Stimulated activated naive CD8-positive, alpha-beta T cell treated with anti-CD3 and anti-CD28 coated beads, Interleukin-15, amount 100 ng/mL, for 72 hours (primary cell): ENCODE results near the gene FARP1.

Experiments
- ATAC-seq: fragments of 150-1000 bp; cut with Tn5 transposase; 2 replicates; pipeline ENCODE4 v1.10.0; 2021; ENCODE audit warnings: mild to moderate bottlenecking, moderate library complexity
- DNase-seq, 2 donors: peaks; one replicate each; pipeline ENCODE4 v3.0.0; 2021 to 2022
- H3K27ac Mint-ChIP-seq, 2 donors: one replicate each; pipeline ENCODE4 v1.8.0; 2022; ENCODE audit warnings: mild to moderate bottlenecking in 2 of 2, mixed read lengths in 2 of 2, moderate library complexity in 2 of 2
- H3K27me3 Mint-ChIP-seq: one replicate; pipeline ENCODE4 v1.8.0; 2022; ENCODE audit warnings: mixed read lengths
- H3K4me1 Mint-ChIP-seq: one replicate; pipeline ENCODE4 v1.8.0; 2022; ENCODE audit warnings: mild to moderate bottlenecking, mixed read lengths
- H3K4me3 Mint-ChIP-seq, 2 donors: one replicate each; pipeline ENCODE4 v1.8.0; 2022; ENCODE audit warnings: mild to moderate bottlenecking in 2 of 2, mixed read lengths in 2 of 2, moderate library complexity in 1 of 2
- H3K9me3 Mint-ChIP-seq, 2 donors: one replicate each; pipeline ENCODE4 v1.8.0; 2022; ENCODE audit warnings: mixed read lengths in 2 of 2

FARP1 gene

DNA sequence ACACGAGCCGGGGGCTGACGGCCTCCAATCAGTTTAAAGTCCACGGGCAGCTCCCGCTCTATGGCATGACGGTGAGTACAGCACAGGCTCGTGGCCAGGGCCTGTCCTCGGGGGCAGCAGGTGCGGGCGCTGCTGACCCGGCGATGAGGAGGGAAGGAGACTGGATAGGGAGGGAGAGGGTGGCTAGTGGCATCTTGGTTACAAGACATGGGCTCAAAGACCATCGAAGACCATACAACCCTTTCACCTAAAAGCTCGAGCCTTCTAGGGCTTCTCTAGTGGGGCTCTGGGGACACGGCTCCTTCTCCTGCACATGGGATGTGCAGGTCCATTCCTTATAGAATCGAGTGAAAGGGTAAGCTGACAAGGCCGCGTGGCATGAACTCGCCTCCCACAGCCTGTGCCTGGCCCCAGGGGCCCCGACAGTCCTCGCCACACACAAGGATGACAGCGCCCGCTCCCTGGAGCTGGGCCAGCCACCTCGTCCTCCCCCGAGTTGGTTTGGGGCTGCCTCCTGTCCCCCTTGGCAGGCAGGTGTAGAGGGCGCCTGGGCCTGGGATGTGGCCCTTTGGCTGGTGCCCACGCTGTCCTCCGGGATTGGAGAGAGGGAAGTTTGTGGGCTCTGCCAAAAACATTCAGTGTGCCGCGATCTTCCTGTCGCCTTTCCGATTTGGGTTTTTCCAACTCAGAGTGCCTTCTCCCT, 296.4 kb downstream of the FARP1 start:
- DNase-seq (no peak), ATAC-seq (no peak)
- H3K27ac Mint-ChIP-seq = peak overlapping the region in 1 of 2 donors; percentile 48

DNA sequence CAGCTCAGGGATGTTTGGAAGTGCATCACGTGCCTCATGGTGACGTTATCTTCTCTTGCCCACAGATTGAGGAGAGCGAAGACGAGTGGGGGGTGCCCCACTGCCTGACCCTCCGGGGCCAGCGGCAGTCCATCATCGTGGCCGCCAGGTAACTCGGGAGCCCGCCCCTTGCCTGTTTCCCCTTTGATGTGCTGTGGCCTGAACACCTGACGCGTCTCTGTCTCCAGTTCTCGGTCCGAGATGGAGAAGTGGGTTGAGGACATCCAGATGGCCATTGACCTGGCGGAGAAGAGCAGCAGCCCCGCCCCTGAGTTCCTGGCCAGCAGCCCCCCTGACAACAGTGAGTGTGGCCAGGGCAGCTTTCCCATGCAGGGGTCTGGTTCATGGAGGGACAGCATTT, 297.0 kb downstream of the FARP1 start:
- no peak for DNase-seq
- no peak for ATAC-seq
- H3K27me3 Mint-ChIP-seq = no peaks in the 10 kb centered on the region
- H3K4me1 Mint-ChIP-seq = peaks cover 15% of the 10 kb centered on the region
- no peak overlapping the region for H3K27ac Mint-ChIP-seq
- no peaks in the 10 kb centered on the region for H3K9me3 Mint-ChIP-seq
- H3K4me3 Mint-ChIP-seq = no peak overlapping the region

More for the DNA sequence above, 296.4 kb downstream of the FARP1 start:
- peaks cover 15% of the 10 kb centered on the region for H3K4me1 Mint-ChIP-seq
- no peaks in the 10 kb centered on the region for H3K27me3 Mint-ChIP-seq
- H3K9me3 Mint-ChIP-seq = no peaks in the 10 kb centered on the region
- H3K4me3 Mint-ChIP-seq = no peak overlapping the region

DNA sequence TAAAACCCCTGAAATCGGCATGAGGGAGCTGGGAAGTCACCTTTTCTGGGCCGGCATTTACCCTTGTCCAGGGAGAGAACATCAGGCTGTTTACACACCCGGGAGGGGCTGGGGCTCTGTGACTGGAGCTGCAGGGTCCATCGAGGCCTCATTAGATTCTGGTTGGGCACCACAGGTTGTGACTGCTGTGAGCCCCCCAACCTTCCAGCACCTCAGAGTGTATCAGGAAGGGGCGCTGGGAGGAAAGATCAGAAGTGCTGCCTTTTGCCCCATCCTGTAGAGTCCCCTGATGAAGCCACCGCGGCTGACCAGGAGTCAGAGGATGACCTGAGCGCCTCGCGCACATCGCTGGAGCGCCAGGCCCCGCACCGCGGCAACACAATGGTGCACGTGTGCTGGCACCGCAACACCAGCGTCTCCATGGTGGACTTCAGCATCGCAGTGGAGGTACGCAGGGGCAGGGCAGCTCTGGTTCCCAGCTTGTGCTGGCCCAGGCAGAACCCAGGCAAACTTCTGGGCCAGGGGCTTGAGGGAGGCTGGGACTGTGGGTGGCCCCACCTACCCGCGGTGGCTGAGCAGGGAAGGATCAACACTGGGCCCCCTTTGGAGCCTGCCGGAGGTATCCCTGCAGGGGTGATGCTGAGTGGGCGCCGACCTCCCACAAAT, 297.6 kb downstream of the FARP1 start:
- no peak overlapping the region for H3K27ac Mint-ChIP-seq
- H3K9me3 Mint-ChIP-seq = no peaks in the 10 kb centered on the region
- no peak for DNase-seq
- H3K4me1 Mint-ChIP-seq = peaks cover 21% of the 10 kb centered on the region
- no peaks in the 10 kb centered on the region for H3K27me3 Mint-ChIP-seq
- no peak for ATAC-seq
- H3K4me3 Mint-ChIP-seq = no peak overlapping the region

DNA sequence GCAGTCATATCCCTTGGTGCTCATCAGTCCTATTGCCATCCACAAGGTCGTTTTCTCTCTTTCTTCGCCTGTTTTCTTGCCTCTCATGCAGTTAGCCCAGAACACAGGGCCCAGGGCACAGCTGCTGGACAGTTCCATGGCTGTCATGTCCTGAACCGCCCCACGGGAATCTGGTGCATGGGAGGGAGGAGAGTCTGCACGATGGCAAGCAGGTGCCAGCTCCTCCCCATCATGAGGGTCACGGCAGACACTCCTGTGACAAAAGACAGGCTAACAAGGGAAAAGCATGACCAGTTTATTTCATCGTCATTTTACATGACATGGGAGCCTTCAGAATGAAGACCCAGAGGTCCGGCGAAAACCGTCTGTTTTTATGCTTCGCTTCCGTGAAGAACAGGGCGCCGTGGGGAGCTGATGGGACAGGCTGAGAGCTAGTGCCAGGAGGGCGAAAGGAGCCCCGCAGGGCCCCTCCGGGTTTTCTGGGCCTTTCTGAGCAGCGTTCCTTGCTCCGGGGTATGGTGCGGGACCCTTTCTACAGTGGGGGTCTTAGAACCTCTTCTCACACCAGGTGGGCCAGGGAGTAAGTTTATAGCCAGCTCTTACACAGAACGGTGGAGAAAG, 298.3 kb downstream of the FARP1 start:
- Mint-ChIP-seq H3K9me3 (no peaks in the 10 kb centered on the region), H3K4me3 (no peak overlapping the region), H3K4me1 (peaks cover 28% of the 10 kb centered on the region), H3K27ac (no peak overlapping the region), H3K27me3 (no peaks in the 10 kb centered on the region)
- ATAC-seq = no peak
- no peak for DNase-seq

DNA sequence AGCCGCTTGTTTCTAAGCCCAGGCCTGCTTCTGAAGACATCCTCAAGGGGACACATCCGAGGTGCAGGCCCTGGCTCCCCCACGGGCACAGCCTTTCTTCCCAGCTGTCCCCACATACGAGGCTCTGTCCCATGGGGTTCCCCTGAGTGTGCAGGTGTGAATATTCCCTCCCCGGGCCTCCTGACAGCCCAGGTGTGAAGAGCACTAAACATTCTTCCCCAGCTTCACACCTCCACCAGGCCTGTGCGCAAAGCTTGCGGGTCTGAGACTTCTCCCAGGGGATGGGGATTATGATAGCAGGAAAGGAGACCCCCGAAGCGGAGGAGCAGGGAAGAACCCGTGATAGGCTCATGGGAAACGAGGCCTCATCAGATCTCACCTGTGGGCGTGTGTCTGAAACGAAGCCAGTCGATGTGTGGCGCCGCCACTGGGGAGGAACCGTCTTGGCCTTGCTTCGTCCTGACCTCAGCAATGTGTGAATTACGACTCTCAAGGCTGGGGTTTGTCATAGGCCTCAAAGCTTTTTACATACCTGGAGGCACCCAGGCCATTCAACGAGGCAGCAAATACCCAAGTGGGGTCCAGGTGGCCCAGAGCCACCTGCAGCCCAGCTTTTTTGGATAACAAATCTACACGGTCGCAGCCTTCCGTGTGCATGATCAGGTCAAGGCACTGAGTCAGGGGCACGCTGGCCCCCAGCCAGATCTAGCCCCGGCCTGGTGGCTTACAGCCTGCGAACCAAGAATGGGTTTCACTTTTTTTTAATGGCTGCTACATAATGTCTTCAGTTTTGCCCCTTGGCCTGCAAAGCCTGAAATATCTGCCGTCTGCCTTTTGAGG, 299.7 kb downstream of the FARP1 start:
- peak overlapping the region in 1 of 2 donors; percentile 48 for H3K27ac Mint-ChIP-seq

DNA sequence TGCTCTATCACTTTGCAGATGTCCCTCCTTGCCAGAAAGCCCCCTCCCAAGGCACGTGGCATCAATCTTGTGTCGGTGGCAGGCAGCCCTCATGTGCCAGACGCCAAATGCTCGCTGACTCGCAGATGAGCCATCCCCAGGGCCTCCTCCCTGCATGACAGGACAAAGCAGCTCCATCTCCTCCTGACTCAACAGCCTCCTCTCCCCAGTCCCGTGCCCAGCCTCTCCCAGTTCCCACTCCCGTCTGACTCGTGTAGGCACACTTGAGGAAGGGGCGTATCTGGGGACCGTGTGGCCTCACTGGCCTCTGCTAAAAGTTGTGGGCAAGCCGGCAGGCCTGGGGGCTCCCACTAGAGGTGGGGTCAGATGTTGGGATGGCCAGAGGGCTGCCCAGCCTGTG, 300.4 kb downstream of the FARP1 start:
- no peak for DNase-seq
- Mint-ChIP-seq H3K4me3 (peak overlapping the region in 1 of 2 donors; percentile 42), H3K4me1 (peaks cover 35% of the 10 kb centered on the region), H3K27ac (peak overlapping the region in 1 of 2 donors; percentile 71), H3K9me3 (no peaks in the 10 kb centered on the region), H3K27me3 (no peaks in the 10 kb centered on the region)
- no peak for ATAC-seq

More for the DNA sequence above, 299.7 kb downstream of the FARP1 start:
- H3K4me1 Mint-ChIP-seq = peaks cover 35% of the 10 kb centered on the region
- no peak for ATAC-seq
- DNase-seq = no peak
- no peaks in the 10 kb centered on the region for H3K27me3 Mint-ChIP-seq
- H3K9me3 Mint-ChIP-seq = no peaks in the 10 kb centered on the region
- H3K4me3 Mint-ChIP-seq = peak overlapping the region in 1 of 2 donors; percentile 42

DNA sequence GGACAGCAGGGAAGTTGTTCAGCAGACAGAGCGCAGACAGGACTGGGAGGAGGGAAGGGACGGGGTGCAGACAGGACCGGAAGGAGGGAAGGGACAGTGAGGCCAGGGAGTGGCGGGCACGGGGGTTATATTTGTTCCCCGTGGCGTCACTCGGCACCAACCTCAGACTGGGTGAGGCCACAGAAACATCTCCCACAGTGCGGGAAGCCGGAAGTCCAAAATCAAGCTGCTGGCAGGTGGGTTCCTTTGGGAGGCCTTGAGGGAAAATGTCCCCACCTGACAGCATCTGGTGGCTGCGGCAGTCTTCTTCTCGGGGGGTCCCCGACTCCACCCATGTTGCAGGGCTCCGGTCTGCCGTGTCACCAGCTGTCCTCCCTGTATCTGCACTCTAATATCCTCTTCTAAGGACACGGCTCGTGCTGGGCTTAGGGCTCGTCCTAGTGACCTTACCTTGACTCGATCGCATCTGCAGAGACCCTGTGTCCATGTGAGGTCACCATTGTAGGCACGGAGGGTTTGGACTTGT, 301.0 kb downstream of the FARP1 start:
- Mint-ChIP-seq H3K9me3 (no peaks in the 10 kb centered on the region), H3K27ac (peak overlapping the region in 1 of 2 donors; percentile 89), H3K27me3 (no peaks in the 10 kb centered on the region), H3K4me1 (peaks cover 35% of the 10 kb centered on the region), H3K4me3 (no peak overlapping the region)
- no peak for DNase-seq
- no peak for ATAC-seq

DNA sequence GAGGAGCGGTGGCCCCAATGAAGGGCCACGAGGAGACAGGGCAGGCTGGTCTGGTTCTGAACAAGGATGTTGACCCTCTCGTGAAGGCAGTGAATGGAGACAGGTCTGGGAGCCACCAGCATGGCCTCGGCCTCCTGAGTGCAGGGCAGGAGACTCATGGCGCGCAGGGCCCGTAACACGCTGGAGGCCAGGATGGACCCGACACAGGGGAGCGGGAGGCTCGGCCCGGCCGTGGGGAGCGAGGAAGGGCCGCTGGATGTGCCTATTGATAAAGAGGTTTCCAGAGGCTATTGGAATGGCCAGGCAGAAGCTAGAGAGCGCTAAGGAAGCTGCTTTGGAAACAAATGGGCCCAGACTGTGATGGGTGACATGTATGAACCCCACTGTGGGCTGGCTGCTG, 301.5 kb downstream of the FARP1 start:
- ATAC-seq = no peak
- no peak for DNase-seq
- Mint-ChIP-seq H3K4me3 (no peak overlapping the region), H3K4me1 (peaks cover 35% of the 10 kb centered on the region), H3K9me3 (no peaks in the 10 kb centered on the region), H3K27ac (peak overlapping the region in 1 of 2 donors; percentile 89), H3K27me3 (no peaks in the 10 kb centered on the region)

DNA sequence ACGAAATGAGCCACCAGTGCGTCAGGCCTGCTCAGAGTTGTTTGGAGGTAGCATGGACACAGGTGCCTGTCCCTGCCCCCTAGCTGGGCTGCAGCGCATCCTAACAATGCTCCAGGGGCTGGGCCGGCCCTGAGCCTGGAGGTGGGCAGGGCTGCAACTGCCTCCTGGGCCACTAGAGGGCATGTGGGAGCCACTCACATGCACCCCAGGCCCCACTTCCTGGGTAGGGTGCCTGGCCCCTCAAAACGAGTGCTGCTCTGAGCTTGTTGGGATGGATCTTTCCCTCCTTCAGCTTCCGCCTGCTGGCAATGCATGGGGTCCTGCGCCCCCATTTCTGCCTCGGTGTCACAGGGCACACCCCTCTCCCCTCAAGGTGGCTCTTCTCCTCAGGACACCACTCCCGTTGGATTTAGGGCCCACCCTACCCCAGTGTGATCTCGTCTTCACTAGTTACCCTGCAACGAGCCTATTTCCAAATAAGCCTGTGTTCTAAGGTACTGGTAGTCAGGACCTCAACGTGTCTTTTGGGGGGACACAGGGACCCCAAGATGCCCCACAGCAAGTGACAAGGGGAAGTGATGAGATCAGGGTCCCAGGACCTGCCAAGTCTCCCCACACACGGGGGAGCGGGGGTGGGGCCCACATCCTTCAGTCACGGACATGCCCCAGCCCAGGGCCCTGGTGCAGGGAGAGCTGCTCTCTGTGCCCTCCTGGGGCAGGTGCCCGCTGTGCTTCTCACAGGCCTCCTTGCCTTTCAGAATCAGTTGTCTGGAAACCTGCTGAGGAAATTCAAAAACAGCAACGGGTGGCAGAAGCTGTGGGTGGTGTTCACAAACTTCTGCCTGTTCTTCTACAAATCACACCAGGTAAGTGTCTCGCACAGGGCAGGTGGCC, 302.7 kb downstream of the FARP1 start:
- Mint-ChIP-seq H3K4me3 (peak overlapping the region; percentile 21 to 29), H3K9me3 (no peaks in the 10 kb centered on the region), H3K27ac (peak overlapping the region; percentile 82 to 85), H3K27me3 (no peaks in the 10 kb centered on the region), H3K4me1 (peaks cover 37% of the 10 kb centered on the region)
- ATAC-seq (peak; percentile 90), DNase-seq (peak; percentile 79 to 81)

DNA sequence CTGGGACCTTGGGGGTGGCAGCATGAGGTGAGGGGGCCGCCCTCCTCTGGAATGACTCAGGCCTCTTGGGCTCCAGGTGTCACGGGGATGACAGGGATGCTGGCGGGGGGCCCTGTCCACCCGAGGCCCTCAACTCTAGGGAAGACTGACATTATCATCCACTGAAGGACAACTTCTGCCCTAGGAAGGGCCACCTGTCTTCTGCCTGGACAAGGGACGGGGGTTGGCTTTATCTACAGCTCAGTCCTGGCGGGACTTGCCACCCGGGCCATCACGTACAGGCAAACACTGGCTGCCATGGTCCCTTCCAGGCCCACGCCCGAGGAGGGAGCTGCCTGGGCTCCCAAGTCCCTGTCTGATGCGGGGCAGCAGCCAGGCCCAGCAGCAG, 303.3 kb downstream of the FARP1 start:
- Mint-ChIP-seq H3K27ac (peak overlapping the region; percentile 85 to 86), H3K9me3 (no peaks in the 10 kb centered on the region), H3K4me1 (peaks cover 42% of the 10 kb centered on the region), H3K4me3 (no peak overlapping the region), H3K27me3 (no peaks in the 10 kb centered on the region)
- ATAC-seq (peak; percentile 14), DNase-seq (no peak)

DNA sequence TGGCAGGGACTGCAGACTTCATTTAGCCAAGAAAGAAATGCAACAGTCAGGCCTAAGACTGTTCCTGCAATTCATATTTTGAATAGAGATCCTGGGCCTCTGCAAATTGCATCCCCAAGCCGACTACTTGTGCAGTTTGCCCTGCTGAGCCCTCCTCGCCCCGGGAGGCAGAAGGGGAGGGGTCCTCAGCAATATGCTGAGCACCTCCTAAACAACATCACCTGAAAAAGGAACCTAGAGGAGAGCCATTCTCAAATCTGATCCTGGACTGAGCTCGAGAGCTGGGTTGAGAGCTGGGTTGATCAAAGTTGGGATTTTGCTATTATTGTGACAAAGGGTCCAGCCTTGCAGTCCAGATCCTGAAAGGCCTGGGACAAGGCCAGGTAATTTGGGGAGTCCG, 304.2 kb downstream of the FARP1 start:
- Mint-ChIP-seq H3K4me1 (peaks cover 40% of the 10 kb centered on the region), H3K9me3 (no peaks in the 10 kb centered on the region), H3K27me3 (no peaks in the 10 kb centered on the region), H3K27ac (peak overlapping the region in 1 of 2 donors; percentile 86), H3K4me3 (no peak overlapping the region)
- ATAC-seq (no peak), DNase-seq (no peak)

DNA sequence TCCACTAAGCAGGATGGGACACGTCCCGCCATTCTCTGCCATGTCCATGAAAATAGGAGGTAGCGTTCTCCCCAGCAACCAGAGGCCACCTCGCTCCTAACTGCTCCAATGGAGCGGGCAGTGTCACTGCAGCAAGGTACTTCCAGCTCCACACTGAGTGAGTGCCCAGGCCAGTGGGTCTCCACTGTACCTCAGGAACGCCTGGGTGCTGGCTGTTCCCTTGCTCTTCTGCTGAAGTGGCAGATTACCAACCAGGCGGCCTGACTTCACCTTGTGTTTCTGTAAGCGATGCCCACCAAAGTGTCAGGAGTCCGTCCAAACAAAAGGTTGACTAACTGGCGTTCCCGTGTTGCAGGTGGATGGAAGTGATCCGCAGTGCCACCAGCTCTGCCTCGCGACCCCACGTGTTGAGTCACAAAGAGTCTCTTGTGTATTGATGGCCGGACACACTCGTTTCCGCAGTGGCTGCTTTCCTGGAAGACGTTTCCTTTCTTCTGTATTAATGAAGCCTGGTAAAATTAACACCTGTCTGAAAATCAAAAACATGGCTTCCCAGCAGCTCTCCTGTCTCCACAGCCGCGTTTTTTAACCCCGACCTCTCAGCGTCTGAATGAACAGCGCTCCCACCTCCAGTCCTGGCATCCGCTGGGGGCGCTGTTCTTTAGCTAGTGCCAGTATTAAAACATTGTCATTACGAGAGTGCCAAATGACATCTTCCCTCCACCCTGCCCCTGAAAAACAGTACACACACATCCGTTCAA, 305.2 kb downstream of the FARP1 start:
- no peaks in the 10 kb centered on the region for H3K9me3 Mint-ChIP-seq
- ATAC-seq (no peak), DNase-seq (no peak)
- no peaks in the 10 kb centered on the region for H3K27me3 Mint-ChIP-seq
- peak overlapping the region in 1 of 2 donors; percentile 87 for H3K27ac Mint-ChIP-seq
- H3K4me3 Mint-ChIP-seq = no peak overlapping the region
- peaks cover 36% of the 10 kb centered on the region for H3K4me1 Mint-ChIP-seq

DNA sequence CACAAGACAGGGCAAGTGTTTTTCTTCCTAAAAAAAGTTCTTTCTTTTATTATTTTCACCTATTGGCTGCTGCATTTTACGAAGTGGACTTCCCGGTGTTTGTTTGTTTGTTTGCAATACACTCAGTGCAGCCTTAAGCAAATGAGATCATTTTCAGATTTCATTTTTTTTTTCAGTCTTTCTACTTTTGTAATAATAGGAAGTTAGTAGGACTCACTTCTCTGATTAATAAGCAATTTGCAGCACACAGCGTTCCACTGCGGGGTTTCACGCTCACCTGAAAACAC, 305.7 kb downstream of the FARP1 start:
- H3K27me3 Mint-ChIP-seq = no peaks in the 10 kb centered on the region
- no peaks in the 10 kb centered on the region for H3K9me3 Mint-ChIP-seq
- DNase-seq (no peak), ATAC-seq (no peak)
- H3K4me1 Mint-ChIP-seq = peaks cover 36% of the 10 kb centered on the region
- H3K4me3 Mint-ChIP-seq = no peak overlapping the region
- H3K27ac Mint-ChIP-seq = peak overlapping the region in 1 of 2 donors; percentile 87

DNA sequence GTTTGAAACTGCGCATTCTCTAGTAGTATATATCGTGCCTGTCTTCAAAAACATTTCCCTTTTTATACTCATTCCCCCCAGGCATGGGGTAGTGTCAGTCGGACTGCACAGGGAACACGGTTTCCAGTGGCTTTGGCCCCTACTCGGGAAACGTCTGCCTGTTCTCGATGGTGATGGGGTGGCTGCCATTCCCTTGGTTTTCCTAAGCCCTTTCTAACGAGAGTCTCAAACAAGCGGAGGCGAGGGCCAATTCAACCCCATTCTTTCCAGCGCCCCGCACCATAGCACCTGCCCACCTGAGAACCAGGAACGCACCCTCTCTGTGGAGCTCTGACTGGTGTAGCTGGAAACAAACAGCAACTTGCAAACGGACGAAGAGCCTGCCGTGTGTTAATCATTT, 306.4 kb downstream of the FARP1 start:
- Mint-ChIP-seq H3K4me1 (peaks cover 36% of the 10 kb centered on the region), H3K4me3 (no peak overlapping the region), H3K27ac (peak overlapping the region in 1 of 2 donors; percentile 37), H3K9me3 (no peaks in the 10 kb centered on the region), H3K27me3 (no peaks in the 10 kb centered on the region)
- ATAC-seq (no peak), DNase-seq (no peak)
